ENCODE measurements around the gene FSTL4. TPM values are rescaled to one million over a fixed set of nuclear protein-coding genes. Genes with fewer than 3 reads are reported as not detected.

FSTL4 gene
- total and polyA plus RNA-seq, 12 donors = 0.01 to 0.42 (median 0.38) TPM; not detected in 6

DNA sequence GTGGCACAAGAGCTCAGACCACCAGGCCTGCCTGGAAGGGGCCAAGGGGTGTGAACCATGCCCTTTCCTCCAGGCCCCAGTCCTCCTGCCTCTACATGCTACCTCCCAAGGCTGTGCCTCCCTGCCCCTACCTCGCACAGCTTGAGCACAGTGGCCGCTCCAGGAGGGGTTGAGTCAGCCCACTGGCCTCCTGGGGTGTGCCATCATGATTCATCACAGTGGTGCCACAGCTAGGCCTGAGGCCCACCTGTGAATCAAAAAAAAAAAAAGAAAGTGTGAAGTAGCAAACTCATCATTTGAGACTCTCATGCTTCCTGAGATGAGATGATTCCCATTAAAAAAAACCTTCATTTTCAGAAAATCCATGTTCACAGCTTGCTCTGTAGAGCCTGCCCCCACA, 320.0 kb downstream of the FSTL4 start:
- WGBS, 2 donors = 60 to 95% methylated on average over 2 of the region's 2 CpGs
- TF ChIP-seq, protein P1, sequence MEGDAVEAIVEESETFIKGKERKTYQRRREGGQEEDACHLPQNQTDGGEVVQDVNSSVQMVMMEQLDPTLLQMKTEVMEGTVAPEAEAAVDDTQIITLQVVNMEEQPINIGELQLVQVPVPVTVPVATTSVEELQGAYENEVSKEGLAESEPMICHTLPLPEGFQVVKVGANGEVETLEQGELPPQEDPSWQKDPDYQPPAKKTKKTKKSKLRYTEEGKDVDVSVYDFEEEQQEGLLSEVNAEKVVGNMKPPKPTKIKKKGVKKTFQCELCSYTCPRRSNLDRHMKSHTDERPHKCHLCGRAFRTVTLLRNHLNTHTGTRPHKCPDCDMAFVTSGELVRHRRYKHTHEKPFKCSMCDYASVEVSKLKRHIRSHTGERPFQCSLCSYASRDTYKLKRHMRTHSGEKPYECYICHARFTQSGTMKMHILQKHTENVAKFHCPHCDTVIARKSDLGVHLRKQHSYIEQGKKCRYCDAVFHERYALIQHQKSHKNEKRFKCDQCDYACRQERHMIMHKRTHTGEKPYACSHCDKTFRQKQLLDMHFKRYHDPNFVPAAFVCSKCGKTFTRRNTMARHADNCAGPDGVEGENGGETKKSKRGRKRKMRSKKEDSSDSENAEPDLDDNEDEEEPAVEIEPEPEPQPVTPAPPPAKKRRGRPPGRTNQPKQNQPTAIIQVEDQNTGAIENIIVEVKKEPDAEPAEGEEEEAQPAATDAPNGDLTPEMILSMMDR (IDR thresholded peaks at IDR 0.05) = no peak
- intact Hi-C loops (cut with DNase I) = loop anchor here in 1 of 10 donors (5.0 kb wide), 1 partner anchor 180 kb away; no protein-coding TSS in a partner anchor
- ATAC-seq (no peak), DNase-seq (no peak)
- no peak overlapping the region for H3K27ac ChIP-seq
- peaks cover 0 to 17% (median 12%) of the 10 kb centered on the region in 7 donors for H3K27me3 ChIP-seq
- H3K4me3 ChIP-seq = no peak overlapping the region
- no peaks in the 10 kb centered on the region for H3K9me3 ChIP-seq
- no peaks in the 10 kb centered on the region for H3K4me1 ChIP-seq
- H3K36me3 ChIP-seq = no peaks in the 10 kb centered on the region

DNA sequence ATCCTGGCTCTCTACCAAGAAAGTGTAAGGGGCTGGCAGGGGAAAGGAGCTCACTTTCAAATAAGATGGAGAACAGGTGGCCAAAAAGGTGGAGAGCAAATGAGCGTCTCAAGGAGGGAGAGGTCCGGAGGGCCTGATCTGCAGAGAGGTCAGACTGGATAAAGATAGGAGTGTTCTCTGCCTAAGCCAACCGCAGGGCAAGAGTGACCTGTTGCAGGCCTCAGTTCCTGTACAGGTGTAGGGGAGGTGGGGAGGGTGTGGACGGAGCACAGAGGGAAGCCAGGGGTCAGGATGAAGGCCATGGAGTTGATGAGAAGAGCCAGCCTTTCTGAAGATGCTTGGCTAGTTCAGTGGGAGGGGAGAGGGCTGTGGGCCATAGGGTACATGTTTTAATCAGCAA, 320.8 kb downstream of the FSTL4 start:
- DNase-seq (no peak), ATAC-seq (no peak)
- Histone ChIP-seq H3K27me3 (peaks cover 0 to 13% (median 9%) of the 10 kb centered on the region in 7 donors), H3K4me1 (no peaks in the 10 kb centered on the region), H3K27ac (no peak overlapping the region), H3K4me3 (no peak overlapping the region), H3K9me3 (no peaks in the 10 kb centered on the region), H3K36me3 (no peaks in the 10 kb centered on the region)
- 84 to 88% methylated on average over 4 of the region's 4 CpGs for WGBS, 2 donors
- TF ChIP-seq, protein P1 (IDR thresholded peaks at IDR 0.05) = no peak
- intact Hi-C loops (cut with DNase I) = loop anchor here in 1 of 10 donors (5.0 kb wide), 1 partner anchor 179 kb away; no protein-coding TSS in a partner anchor

DNA sequence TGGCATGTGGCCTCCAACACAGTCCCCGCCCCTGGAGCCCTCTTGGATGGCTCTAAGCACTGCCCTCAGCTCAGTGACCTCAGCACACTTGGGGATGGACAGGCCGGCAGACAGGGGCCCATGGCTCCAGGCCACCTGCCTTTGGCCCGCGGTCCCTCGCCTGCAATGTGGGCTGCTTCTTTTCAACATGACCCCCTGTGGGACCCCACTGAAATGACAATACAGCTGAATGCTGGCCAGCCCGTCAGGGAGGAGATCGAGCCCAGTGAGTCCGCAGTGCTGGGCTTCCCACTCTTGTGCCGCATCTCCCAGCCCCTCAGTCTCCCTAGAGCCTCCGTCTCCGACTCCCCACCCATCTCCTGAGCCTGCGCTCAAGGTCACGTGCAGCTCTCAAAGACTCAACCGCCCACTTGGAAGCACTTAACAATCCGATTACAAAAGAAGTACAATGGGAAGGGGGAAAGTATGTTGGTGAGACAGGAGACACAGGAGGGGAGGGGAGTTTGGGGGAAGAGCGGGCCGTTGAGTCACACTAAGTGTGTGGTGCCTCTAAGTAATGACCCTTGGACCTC, 321.6 kb downstream of the FSTL4 start:
- DNase-seq (no peak), ATAC-seq (no peak)
- Histone ChIP-seq H3K27me3 (peaks cover 0 to 12% (median 2%) of the 10 kb centered on the region in 7 donors), H3K27ac (no peak overlapping the region), H3K9me3 (no peaks in the 10 kb centered on the region), H3K4me3 (no peak overlapping the region), H3K36me3 (no peaks in the 10 kb centered on the region), H3K4me1 (peaks cover 0 to 4% (median 0%) of the 10 kb centered on the region in 9 donors)
- intact Hi-C loops (cut with DNase I) = loop anchor here in 1 of 10 donors (5.0 kb wide), 1 partner anchor 178 kb away; no protein-coding TSS in a partner anchor
- TF ChIP-seq, protein P1 (IDR thresholded peaks at IDR 0.05) = no peak
- WGBS, 2 donors = 72 to 77% methylated on average over 17 of the region's 17 CpGs

DNA sequence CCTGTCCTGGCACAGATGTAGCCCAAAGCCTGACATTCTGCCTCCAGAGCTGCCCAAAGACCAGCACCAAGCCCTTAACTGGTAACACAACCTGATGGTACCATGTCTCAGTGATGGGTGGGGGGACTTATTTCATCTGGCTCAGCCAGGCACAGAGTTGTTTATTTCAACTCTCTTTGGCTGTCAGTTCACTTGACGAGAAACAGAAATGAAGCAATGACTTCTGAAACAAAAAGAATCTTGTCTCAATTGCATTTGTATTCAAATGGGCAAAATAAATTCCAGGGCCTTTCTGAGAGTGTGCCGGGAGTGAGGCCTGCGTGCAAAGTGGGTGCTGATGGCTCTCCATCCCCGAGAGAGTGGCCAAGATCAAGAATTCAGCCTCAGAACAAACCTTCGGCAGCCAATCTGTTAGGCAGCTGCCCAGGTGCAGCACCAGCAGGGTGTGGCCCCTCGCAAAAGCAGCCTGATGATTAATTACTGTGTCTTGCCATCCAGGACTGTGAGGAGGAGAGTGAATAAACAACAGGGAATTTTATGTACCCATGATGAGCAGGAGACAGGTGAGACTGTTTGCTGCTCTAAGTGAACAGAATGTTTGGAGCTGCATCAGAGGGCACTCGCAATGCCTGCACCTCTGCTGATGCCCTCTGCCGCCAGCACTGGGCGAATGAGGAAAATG, 322.5 kb downstream of the FSTL4 start:
- intact Hi-C loops (cut with DNase I) = loop anchor here in 3 of 10 donors (2.0 to 5.0 kb wide), 2 partner anchors 178 to 179 kb away; no protein-coding TSS in a partner anchor
- Histone ChIP-seq H3K27ac (no peak overlapping the region), H3K36me3 (no peaks in the 10 kb centered on the region), H3K9me3 (no peaks in the 10 kb centered on the region), H3K4me3 (no peak overlapping the region), H3K4me1 (peaks cover 0 to 8% (median 0%) of the 10 kb centered on the region in 9 donors), H3K27me3 (peaks cover 0 to 6% (median 0%) of the 10 kb centered on the region in 7 donors)
- DNase-seq = no peak
- TF ChIP-seq, protein P1 (IDR thresholded peaks at IDR 0.05) = no peak
- ATAC-seq = no peak
- WGBS, 2 donors = 61 to 66% methylated on average over 9 of the region's 9 CpGs

Data from heart right ventricle (tissue), 16 donors.